HepG2 (cell line): ENCODE data around the gene ZCCHC24. TPM values are rescaled to one million over a fixed set of nuclear protein-coding genes. Genes with fewer than 3 reads are reported as not detected.

Experiments used
- ADNP ChIP-seq: sonication (generic); formaldehyde crosslinking; IDR thresholded peaks from 2 replicates; pipeline ENCODE4 v1.4.0; 2020; ENCODE audit warnings: missing genetic modification reagents
- ATF7 ChIP-seq, 2 experiments: fragments of 450-650 bp in 1 of 2; sonication (generic) in 1 of 2; formaldehyde crosslinking in 1 of 2; IDR thresholded peaks; 2 replicates each; pipeline versions ENCODE4 v1.4.0 to v1.6.1; 2016 to 2020; ENCODE audit warnings: antibody characterized with exemption in 1 of 2, mild to moderate bottlenecking in 1 of 2, missing genetic modification reagents in 1 of 2
- BCL6 ChIP-seq: IDR thresholded peaks from 2 replicates; pipeline ENCODE4 v1.6.1; 2016; ENCODE audit warnings: missing genetic modification reagents, missing compliant biosample characterization
- CEBPG ChIP-seq: IDR thresholded peaks from 2 replicates; pipeline ENCODE4 v1.6.1; 2016
- FOXA3 ChIP-seq: IDR thresholded peaks from 2 replicates; pipeline ENCODE4 v1.6.1; 2016; ENCODE audit warnings: missing genetic modification reagents, missing compliant biosample characterization
- FOXM1 ChIP-seq: sonication (generic); formaldehyde crosslinking; IDR thresholded peaks from 2 replicates; pipeline ENCODE4 v1.5.0; 2020; ENCODE audit warnings: missing genetic modification reagents
- HMGA1 ChIP-seq: sonication (generic); formaldehyde crosslinking; conservative IDR thresholded peaks from 2 replicates; pipeline ENCODE4 v1.4.0; 2020; ENCODE audit warnings: missing genetic modification reagents
- MYC ChIP-seq: sonication (generic); formaldehyde crosslinking; IDR thresholded peaks from 2 replicates; pipeline ENCODE4 v1.9.0; 2021; ENCODE audit warnings: missing genetic modification reagents, borderline replicate concordance
- NCOA5 ChIP-seq: sonication (generic); formaldehyde crosslinking; IDR thresholded peaks from 2 replicates; pipeline ENCODE4 v1.4.0; 2020; ENCODE audit warnings: missing genetic modification reagents
- NFE2 ChIP-seq: sonication (generic); formaldehyde crosslinking; IDR thresholded peaks from 2 replicates; pipeline ENCODE4 v1.4.0; 2020; ENCODE audit warnings: missing genetic modification reagents
- PCBP1 ChIP-seq: fragments of 200-400 bp; formaldehyde crosslinking; IDR thresholded peaks from 2 replicates; pipeline ENCODE4 v1.6.1; 2017; ENCODE audit warnings: mild to moderate bottlenecking, low read depth, low read length, borderline replicate concordance
- PLRG1 ChIP-seq: fragments of 450-650 bp; conservative IDR thresholded peaks from 2 replicates; pipeline ENCODE4 v1.6.1; 2016
- RFXAP ChIP-seq: sonication (generic); formaldehyde crosslinking; IDR thresholded peaks from 2 replicates; pipeline ENCODE4 v1.4.0; 2020; ENCODE audit warnings: missing genetic modification reagents, borderline replicate concordance
- RORA ChIP-seq: sonication (generic); formaldehyde crosslinking; IDR thresholded peaks from 2 replicates; pipeline ENCODE4 v1.5.0; 2020; ENCODE audit warnings: mild to moderate bottlenecking, missing genetic modification reagents, moderate library complexity
- SIN3B ChIP-seq: fragments of 150-350 bp; IDR thresholded peaks from 2 replicates; pipeline ENCODE4 v1.6.1; 2014; ENCODE audit warnings: low read length
- SMC3 ChIP-seq: IDR thresholded peaks from 2 replicates; pipeline ENCODE4 v1.6.1; 2011; ENCODE audit warnings: low read length, improper control_type of control experiment
- SRY ChIP-seq: sonication (generic); formaldehyde crosslinking; IDR thresholded peaks from 2 replicates; pipeline ENCODE4 v1.8.0; 2022; ENCODE audit warnings: mild to moderate bottlenecking, missing genetic modification reagents
- ZNF121 ChIP-seq: sonication (generic); formaldehyde crosslinking; IDR thresholded peaks from 2 replicates; pipeline ENCODE4 v1.5.0; 2020; ENCODE audit warnings: mild to moderate bottlenecking, missing genetic modification reagents
- ZNF367 ChIP-seq: sonication (generic); formaldehyde crosslinking; IDR thresholded peaks from 2 replicates; pipeline ENCODE4 v1.4.0; 2020; ENCODE audit warnings: missing genetic modification reagents, borderline replicate concordance
- ZNF670 ChIP-seq: sonication (generic); formaldehyde crosslinking; IDR thresholded peaks from 2 replicates; pipeline ENCODE4 v1.8.0; 2022; ENCODE audit warnings: mild to moderate bottlenecking, missing genetic modification reagents, borderline replicate concordance
- ZNF746 ChIP-seq: sonication (generic); formaldehyde crosslinking; IDR thresholded peaks from 2 replicates; pipeline ENCODE4 v1.8.0; 2022; ENCODE audit warnings: mild to moderate bottlenecking, missing genetic modification reagents
- ZNF747 ChIP-seq: sonication (generic); formaldehyde crosslinking; IDR thresholded peaks from 2 replicates; pipeline ENCODE4 v1.8.1; 2023; ENCODE audit warnings: missing genetic modification reagents, mild to moderate bottlenecking, borderline replicate concordance
- polyA plus RNA-seq, 8 experiments: library from polyadenylated mRNA; depleted of rRNA in 3 of 8; stranded (reverse) in 7 of 8; unstranded in 1 of 8; fragments of >200 nt; fragmentation: Illumina TruSeq in 4 of 8; extraction: Trizol in 4 of 8; gene quantifications; 2 replicates each; pipeline versions ENCODE4 v1.2.1 to v1.2.3, GENCODE V29; 2011 to 2016; ENCODE audit warnings: low read depth in 4 of 8, missing spikeins in 1 of 8, mixed read lengths in 1 of 8; ENCODE audit not compliant: insufficient read depth in 1 of 8
- total RNA-seq, 5 experiments: library from RNA; depleted of rRNA; stranded (reverse); fragments of >200 nt; fragmentation: Illumina TruSeq; extraction: Trizol; gene quantifications; 2 replicates each; pipeline ENCODE4 v1.2.3, GENCODE V29; 2016; ENCODE audit warnings: low read depth in 1 of 5
- TF ChIP-seq, protein P1 (sequence below): sonication (generic); formaldehyde crosslinking; IDR thresholded peaks from 2 replicates; pipeline ENCODE4 v1.5.0; 2020; ENCODE audit warnings: missing genetic modification reagents
- TF ChIP-seq, protein P2 (sequence below): sonication (generic); formaldehyde crosslinking; IDR thresholded peaks from 2 replicates; pipeline ENCODE4 v1.4.0; 2020; ENCODE audit warnings: low read depth, mild to moderate bottlenecking, missing genetic modification reagents
- TF ChIP-seq, protein P3 (sequence below): IDR thresholded peaks from 2 replicates; pipeline ENCODE4 v1.6.1; 2016; ENCODE audit warnings: low read depth, control low read depth
- TF ChIP-seq, protein P4 (sequence below): sonication (generic); formaldehyde crosslinking; IDR thresholded peaks from 2 replicates; pipeline ENCODE4 v1.4.0; 2020; ENCODE audit warnings: mild to moderate bottlenecking, missing genetic modification reagents

The ZCCHC24 gene
- total and polyA plus RNA-seq, 2 of the 13 experiments (the other 11 are each of a cell fraction or from before 2014, with no cell fraction given): 3.1 to 7.9 TPM

DNA sequence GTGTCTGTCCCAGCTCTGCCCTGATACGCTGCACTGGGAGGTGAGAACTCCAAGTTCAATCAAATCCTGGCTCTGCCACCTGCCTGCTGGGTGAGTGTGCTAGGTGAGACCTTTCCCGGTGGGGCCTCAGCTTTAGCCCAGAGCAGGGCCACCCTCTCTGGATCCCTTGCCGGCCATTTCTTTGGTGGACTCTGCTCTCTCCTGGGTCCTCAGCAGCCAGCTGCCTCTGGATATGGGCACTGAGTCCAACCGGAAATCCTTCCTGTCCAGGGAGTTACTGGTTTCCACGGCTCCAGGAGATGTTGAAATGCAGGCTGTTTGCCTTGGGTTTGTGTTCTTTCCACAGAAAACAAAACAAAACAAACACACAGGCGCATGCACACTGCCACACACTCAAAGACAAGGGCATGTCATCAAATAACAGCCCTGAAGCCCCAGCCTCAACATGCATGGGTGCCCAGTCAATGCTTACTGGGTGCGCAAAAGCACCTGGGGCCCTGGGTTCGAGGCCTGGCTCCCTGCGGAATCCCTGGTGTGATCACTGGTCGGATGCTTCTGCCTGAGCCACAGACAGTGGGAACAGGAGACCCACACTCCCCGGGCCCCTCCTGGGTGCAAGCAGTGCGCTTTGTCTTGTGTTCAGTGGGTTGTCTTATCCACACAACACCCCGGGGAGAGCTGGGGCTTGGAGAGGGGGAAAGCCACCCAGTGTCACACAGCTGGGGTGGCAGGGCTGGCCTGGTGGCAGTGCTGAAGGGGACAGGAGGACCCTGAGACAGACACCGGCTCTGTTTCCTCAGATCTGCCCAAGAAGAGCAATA is 65.1 kb downstream of the ZCCHC24 start (continued):
- TF ChIP-seq, protein P1, sequence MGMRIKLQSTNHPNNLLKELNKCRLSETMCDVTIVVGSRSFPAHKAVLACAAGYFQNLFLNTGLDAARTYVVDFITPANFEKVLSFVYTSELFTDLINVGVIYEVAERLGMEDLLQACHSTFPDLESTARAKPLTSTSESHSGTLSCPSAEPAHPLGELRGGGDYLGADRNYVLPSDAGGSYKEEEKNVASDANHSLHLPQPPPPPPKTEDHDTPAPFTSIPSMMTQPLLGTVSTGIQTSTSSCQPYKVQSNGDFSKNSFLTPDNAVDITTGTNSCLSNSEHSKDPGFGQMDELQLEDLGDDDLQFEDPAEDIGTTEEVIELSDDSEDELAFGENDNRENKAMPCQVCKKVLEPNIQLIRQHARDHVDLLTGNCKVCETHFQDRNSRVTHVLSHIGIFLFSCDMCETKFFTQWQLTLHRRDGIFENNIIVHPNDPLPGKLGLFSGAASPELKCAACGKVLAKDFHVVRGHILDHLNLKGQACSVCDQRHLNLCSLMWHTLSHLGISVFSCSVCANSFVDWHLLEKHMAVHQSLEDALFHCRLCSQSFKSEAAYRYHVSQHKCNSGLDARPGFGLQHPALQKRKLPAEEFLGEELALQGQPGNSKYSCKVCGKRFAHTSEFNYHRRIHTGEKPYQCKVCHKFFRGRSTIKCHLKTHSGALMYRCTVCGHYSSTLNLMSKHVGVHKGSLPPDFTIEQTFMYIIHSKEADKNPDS (CRISPR knock-in tag): no peak
- TF ChIP-seq BCL6 (CRISPR knock-in tag) (peak; percentile 72), MYC (CRISPR knock-in tag) (no peak), RFXAP (CRISPR knock-in tag) (no peak), FOXA3 (CRISPR knock-in tag) (peak; percentile 89), ZNF746 (CRISPR knock-in tag) (peak; percentile 35; the same call in 1 of the 2 replicates), FOXM1 (CRISPR knock-in tag) (no peak), PCBP1 (no peak), ATF7 (IDR thresholded peaks at IDR 0.05) (no peak), ATF7 (CRISPR knock-in tag; IDR thresholded peaks at IDR 0.05) (peak; percentile 76; the same call in 1 of the 2 replicates), ZNF747 (peak; percentile 70), ZNF367 (CRISPR knock-in tag) (no peak), CEBPG (CRISPR knock-in tag) (peak; percentile 85), NFE2 (CRISPR knock-in tag) (no peak), ZNF121 (CRISPR knock-in tag) (no peak), HMGA1 (CRISPR knock-in tag) (no peak), ZNF670 (CRISPR knock-in tag) (peak; percentile 48; the same call in 1 of the 2 replicates), PLRG1 (no peak), ADNP (no peak), SIN3B (no peak), SMC3 (no peak), SRY (peak; percentile 61; the same call in 1 of the 2 replicates), NCOA5 (CRISPR knock-in tag) (no peak), RORA (no peak)
- TF ChIP-seq, protein P2, sequence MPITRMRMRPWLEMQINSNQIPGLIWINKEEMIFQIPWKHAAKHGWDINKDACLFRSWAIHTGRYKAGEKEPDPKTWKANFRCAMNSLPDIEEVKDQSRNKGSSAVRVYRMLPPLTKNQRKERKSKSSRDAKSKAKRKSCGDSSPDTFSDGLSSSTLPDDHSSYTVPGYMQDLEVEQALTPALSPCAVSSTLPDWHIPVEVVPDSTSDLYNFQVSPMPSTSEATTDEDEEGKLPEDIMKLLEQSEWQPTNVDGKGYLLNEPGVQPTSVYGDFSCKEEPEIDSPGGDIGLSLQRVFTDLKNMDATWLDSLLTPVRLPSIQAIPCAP (CRISPR knock-in tag): no peak; the same call in 1 of the 2 replicates
- TF ChIP-seq, protein P3, sequence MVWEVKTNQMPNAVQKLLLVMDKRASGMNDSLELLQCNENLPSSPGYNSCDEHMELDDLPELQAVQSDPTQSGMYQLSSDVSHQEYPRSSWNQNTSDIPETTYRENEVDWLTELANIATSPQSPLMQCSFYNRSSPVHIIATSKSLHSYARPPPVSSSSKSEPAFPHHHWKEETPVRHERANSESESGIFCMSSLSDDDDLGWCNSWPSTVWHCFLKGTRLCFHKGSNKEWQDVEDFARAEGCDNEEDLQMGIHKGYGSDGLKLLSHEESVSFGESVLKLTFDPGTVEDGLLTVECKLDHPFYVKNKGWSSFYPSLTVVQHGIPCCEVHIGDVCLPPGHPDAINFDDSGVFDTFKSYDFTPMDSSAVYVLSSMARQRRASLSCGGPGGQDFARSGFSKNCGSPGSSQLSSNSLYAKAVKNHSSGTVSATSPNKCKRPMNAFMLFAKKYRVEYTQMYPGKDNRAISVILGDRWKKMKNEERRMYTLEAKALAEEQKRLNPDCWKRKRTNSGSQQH (CRISPR knock-in tag): peak; percentile 49; the same call in 1 of the 2 replicates
- TF ChIP-seq, protein P4, sequence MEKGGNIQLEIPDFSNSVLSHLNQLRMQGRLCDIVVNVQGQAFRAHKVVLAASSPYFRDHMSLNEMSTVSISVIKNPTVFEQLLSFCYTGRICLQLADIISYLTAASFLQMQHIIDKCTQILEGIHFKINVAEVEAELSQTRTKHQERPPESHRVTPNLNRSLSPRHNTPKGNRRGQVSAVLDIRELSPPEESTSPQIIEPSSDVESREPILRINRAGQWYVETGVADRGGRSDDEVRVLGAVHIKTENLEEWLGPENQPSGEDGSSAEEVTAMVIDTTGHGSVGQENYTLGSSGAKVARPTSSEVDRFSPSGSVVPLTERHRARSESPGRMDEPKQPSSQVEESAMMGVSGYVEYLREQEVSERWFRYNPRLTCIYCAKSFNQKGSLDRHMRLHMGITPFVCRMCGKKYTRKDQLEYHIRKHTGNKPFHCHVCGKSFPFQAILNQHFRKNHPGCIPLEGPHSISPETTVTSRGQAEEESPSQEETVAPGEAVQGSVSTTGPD (CRISPR knock-in tag): peak; percentile 66; the same call in 1 of the 2 replicates
